ENCODE measurements around the gene MALRD1.

MALRD1 gene

DNA sequence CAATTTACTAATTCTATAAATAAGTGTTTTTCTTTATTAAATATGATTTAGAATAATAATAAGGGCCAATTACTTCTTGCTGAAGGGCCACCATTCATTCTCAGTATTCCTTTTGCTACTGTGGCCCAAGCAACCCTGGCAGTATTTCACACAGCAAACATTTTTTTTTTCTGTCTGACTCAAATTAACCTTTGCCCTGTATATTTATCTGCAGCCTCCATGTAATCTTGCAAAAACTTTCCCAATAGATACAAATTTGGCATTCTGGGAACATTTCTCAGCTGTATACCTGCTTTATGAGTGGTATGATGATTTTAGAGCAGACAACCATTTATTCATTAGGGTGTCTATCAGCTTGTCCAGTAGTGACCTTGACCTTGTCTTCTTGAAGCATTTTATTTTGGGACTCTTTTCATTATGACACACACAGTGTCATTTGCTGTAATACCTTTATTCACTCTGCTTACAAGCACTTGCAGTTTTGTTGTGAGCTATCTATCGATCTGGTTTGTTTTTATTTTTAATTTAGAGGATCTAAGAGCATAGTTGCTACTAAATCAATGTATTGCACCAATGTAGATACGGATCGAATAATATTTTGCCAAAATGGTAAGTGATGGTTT lies 607.9 kb downstream of the MALRD1 start:
- no peak for DNase-seq

- DNase-seq: no peak
These were observed 609.5 kb downstream of the MALRD1 start for GRCh38 chr10:19658131-19658530.

GRCh38 chr10:19658622-19659233 lies 610.1 kb downstream of the MALRD1 start:
- DNase-seq: no peak

GRCh38 chr10:19659920-19660655 lies 611.5 kb downstream of the MALRD1 start:
- no peak for DNase-seq

GRCh38 chr10:19663344-19663743 lies 614.7 kb downstream of the MALRD1 start:
- DNase-seq: no peak

DNA sequence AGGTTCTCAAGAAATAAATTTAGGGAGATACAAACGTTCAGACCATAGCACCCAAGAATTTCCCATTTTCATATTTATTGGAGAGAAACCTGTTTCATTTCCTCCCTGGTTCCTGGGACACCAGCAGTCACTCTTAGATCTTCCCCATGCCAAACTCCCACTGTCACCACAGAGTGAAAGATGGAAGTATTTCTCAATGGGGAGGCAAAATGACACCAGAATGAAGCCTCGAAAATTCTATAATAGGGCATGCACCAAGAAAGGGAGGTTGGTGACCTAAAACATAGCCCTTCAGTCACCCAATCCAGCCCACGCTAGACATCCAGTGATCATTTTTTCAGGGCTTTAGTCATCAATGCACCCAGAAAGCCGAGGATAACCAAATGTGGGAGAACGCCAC lies 619.5 kb downstream of the MALRD1 start:
- DNase-seq: no peak

- no peak for DNase-seq
These were observed 627.5 kb downstream of the MALRD1 start for GRCh38 chr10:19676063-19676462.

DNA sequence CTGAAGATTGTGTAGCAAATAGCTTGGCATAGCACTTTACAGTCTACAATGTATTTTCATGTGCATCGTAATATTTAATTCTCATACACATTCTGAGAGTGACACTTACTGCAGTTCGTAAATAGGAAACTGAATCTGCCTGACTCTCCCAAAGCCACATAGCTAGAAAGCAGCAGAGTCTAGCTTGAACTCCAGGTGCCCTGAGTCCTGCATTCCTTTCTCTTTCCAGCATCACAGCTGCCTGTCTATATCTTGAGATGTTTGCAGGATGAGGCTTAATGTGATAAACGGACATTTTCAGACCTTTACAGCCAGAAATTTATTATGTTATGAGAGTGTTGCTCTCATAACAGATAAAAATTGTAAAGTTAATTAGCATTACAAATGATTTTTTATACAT lies 634.8 kb downstream of the MALRD1 start:
- no peak for DNase-seq

DNA sequence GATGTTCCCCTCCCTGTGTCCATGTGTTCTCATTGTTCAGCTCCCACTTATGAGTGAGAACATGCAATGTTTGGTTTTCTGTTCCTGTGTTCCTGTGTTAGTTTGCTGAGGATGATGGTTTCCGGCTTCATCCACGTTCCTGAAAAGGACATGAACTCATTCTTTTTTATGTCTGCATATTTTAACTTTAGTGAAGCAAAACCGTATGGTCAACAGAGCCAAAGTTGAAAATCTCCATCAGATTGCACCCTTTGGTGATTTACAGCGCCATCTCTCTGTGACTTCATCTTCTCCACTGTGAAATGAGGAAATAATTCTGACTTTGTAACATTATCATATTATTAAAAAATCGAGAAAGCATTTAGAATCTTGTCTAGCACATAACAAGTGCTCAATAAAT lies 635.4 kb downstream of the MALRD1 start:
- DNase-seq: no peak

DNA sequence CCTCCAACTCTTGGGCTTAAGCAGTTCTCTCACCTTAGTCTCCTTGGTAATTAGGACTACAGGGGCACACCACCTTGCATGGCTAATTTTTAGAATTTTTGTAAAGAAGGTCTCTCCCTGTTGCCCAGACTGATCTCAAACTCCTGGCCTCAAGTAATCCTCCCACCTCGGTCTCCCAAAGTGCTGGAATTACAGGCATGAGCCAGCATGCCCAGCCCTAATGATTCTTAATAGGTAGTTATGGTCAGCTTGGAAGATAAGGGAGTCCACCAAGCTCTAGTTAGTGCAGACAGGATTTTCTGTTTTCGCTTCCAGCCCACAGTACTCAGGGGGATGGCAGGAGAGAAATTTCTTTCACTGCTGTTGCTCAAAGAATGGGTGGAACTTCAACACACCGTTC lies 639.7 kb downstream of the MALRD1 start:
- no peak for DNase-seq

DNA sequence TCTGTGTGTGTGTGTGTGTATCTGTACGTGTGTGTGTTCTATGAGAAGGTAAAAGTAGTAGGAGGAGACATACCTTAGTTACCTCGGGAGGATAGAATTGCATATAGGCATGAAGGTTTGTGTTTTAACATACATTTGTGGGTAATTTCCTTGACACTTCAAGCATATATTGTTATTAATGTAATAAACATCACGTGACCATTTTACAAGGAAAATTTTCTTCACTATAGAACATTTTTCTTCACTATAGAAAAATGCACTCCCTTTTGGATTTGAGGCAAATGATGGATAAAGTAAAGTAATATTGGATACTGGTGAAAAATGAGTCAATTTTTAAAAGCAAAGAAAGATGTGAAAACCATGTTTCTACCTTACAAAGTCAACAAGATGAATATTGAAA lies 640.6 kb downstream of the MALRD1 start:
- no peak for DNase-seq

GRCh38 chr10:19699299-19699698 lies 650.7 kb downstream of the MALRD1 start:
- DNase-seq: no peak

DNA sequence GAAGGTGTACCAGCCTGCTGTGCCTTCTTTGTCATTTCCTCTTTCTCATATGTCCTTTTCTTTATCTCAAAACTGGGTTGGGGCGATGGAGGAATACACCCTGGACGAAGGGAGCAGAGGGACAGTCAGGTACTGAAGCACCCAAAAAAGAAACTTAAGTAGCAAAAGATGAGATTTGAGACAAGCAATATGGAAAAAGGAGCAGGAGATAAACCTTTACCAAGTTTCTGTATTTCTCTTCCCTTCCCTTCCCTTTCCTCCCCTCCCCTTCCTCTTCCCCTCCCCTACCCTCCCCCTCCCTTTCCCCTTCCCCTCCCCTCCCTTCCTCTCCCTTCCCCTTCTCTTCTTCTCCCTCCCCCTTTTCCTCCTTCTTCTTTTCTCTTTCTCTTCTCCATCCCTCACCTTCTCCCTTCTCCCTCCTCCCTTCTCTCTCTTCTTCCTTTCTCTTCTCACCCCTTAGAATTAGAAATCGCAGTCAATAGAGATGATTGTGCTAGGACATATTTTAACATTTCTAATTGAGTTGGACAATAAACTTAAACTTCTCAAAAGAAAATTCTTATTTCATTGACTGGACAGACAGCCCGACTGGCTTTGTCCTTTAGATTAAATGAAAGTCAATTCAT lies 652.9 kb downstream of the MALRD1 start:
- DNase-seq: no peak

DNA sequence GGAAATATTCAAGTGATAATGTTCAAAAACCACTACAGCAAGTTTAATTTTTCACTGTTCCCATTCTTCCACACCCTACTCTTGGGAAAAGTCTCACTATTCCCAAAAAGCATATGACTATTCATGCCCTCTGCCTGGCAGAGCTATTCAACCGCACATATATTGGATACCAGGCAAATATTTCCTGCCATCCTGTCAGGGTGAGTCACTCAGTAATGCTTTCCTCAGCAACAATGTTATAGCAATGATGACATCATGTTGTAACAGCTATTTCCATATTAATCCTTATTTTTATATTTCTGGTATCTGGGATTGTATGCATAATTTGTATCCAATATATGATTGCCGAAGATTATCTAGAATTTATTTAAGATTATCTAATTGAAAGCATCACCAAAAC lies 653.6 kb downstream of the MALRD1 start:
- DNase-seq: no peak

GRCh38 chr10:19704544-19704943 lies 655.9 kb downstream of the MALRD1 start:
- no peak for DNase-seq

DNA sequence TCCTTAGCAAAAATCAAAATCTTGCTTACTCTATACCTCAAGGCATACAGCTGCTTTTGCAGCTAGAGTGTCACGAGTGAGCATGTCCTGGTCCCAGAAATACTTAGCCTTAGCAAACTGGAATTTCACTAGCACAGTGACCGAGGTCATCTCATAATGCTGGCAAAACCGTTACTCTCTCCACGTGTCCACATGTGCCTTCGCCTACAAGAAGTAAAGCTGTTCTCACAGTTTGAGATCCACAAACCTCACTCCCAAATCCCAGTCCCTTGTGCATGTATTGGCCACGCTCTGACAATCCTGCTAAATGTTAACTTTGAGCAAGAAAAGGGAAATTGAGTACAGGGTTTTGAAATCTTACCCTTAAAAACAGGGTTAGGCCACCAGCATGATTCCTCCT lies 656.6 kb downstream of the MALRD1 start:
- no peak for DNase-seq

- no peak for DNase-seq
These were observed 658.3 kb downstream of the MALRD1 start for GRCh38 chr10:19706904-19707303.

DNA sequence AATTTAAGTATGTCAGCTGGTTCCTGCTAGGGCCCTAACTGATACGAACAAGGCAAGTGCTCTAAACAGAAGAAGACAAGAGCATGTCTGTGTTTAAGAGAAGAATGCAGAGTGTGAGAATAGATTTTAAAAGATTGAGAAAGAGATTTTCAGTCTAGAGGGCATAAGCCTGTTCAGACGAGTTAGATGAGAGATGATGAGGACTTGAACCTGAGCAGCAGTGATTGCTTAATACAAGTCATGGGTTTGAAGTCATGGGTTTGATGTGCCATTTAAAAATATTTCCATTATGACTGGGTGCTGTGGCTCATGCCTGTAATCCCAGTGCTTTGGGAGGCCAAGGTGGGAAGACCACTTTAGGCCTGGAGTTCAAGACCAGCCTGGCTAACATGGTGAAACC lies 658.8 kb downstream of the MALRD1 start:
- no peak for DNase-seq

DNA sequence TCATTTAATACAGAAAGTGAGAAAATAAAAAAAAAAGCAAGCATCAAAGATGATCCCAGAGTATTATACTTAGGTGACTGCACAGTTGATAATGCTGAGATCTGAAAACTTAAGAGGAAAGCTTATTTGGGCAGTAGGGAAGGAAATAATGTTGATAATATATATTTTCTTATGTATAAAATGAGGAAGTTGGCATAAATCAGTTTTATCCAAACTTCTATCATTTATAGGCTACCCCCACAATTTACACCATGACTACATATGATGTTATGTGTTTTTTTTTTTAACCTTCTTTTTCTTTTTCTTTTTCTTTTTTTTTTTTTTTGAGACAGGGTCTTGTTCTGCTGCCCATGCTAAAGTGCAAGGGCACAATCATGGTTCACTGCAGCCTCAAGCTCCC lies 659.4 kb downstream of the MALRD1 start:
- no peak for DNase-seq

DNA sequence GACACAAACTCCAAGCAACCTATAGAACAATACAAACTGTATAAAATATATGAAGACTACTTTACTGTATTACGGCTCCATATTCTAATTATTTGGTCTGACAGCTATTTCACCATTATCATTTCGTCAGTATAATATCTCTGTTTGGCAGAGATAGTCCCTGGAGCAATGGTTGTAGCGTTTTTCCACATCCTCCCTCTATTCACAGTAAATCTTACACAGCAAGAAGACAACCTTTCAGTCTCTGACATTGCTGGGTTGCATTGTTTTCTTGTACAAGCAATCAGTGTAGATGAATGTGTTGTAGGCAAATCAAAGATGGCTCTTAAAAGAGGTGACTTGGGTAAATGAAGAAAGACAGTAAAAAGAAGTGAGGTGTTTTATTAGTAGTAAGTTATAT lies 662.0 kb downstream of the MALRD1 start:
- DNase-seq: no peak

DNA sequence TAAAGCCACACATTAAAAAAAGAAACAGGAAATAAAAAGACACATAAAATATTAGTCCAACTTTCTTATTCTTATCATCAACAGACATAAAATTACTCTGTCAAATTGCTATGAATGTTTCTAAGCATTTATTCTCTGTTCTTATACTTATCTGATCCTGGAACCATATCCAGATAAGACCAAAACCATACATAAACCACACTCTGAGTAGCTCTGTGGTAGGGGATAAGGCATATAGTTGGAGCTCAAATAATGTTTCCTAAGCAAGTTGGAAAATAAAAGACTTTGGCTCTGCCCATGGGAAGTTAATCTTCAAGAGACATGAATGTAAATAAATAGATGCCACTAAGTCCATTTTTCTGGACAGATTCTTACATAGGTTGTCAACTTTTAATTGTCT lies 664.6 kb downstream of the MALRD1 start:
- DNase-seq: no peak

DNA sequence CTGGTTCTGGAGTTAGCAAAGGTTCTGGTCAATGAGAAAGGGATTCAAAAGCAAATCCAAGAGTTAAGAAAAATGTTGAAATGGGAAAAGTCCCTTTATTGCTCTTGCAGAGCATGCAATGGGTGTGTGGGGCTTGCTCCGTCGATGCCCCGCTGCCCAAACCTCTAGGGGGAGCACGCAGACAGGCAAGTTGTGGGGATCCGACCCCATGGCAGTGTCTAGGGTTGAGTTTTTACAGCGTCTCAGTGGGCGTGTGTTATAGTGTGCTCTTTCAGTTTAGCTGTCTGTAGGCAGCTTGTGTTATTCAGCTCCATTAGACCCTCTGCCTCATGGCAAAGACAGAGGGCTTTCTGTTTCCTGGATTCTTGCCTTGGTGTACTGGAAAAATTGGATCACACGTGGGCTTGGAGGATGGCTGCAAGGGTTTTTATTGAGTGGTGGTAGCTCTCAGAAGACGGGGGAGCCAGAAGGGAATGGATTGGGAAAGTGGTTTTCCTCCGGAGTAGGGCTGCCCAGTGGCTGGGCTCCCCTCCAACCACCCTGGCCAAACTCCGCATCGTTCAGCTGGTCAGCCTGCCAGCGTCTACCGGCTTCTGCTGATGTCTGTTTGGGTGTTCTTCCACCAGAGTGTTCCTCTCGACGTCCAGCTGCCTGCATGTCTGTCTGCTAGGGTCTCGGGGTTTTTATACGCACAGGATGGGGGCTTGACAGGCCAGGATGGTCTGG lies 665.4 kb downstream of the MALRD1 start:
- DNase-seq: no peak

DNA sequence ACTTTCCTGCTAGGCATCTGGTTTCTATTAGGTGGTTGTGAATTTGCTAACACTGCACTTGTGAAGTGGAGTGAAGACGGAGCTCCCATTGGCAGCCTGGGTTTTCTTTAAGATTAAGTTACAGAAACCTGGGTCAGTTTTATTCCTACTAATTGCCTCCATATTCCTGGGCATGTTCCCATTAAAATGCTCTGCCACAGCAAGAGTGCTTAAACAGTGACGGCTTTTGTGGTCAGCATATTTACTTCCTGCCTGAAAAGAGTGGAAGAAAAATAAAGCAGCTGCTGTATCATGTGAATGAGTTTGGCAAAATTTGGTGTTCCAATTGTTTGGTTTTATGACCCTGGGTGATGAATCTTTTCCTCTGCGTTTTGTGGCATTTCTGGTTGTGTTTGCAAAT lies 670.7 kb downstream of the MALRD1 start:
- DNase-seq: no peak

Data from stimulated activated CD4-positive, alpha-beta T cell treated with anti-CD3 and anti-CD28 coated beads, Interleukin-4, amount 100 ng/mL, for 4 hours (primary cell).